GM19023 (cell line): ENCODE data around the gene JPH3.
"Not testable (repeated sequence)": the region's sequence is repeated elsewhere in the genome, so short reads cannot be mapped to it uniquely, and the experiment has no call there.

ENCODE experiments used
- ATAC-seq: cut with Tn5 transposase; IDR thresholded peaks from one replicate; pipeline ENCODE4 v1.9.1; 2021; ENCODE audit warnings: mild to moderate bottlenecking, moderate library complexity; ENCODE audit not compliant: unreplicated experiment

Gene JPH3

GRCh38 chr16:87572959-87573358 lies 29.3 kb upstream of the JPH3 start:
- ATAC-seq, result no peak

DNA sequence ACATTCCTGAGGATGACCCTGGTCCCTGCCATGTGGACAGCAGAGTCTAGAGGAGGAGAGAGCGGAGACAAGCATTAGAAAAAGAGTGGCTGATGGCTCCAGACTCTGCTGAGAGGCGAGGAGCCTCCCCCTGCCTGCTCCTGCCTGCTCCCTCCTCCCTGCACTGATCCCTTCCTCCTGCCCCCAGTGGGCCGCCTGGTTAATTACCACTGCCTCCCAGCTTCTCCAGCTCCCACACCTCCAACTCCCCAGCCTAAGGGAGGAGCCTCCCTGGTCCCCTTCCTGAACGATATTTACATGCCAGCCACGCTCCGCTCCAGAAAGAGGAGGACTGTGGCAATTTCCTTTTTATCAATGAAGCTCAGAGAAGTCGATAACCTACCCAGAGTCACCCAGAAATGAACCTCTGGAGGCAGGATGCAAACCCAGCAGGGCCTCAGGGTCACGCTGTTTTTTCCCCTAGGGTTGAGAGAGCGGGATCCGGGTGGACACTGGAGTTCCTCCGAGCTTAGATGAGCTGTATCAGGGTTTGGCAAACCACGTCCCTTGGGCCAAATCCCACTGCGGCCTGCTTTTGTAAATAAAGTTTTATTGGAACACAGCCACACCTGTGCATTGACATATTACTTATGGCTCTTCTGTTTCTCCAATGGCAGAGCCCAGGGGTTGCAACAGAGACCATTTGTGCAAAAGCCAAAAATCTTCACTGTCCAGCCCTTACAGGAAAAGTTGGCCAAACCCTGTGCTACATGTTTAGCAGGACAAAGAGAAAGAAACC lies 27.1 kb upstream of the JPH3 start:
- no peak for ATAC-seq

DNA sequence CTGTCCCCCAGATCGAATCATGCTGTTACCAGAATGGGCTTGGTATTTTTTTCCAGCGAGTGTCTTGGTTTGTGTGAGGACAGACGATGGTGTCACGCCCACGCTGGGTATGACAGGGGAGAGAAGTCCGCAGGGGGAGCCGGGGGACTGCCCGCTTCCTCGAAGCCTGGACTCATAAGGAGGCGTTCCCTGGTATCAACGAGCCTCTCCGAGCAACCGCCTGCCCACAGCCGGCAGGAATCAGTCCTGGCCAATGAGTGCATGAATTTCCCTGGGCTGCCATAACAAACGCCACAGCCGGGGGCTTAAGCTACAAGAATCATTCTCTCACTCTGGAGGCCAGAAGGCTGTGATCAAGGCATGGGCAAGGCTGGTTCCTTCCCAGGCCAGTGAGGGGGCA lies 26.1 kb upstream of the JPH3 start:
- ATAC-seq, result no peak

GRCh38 chr16:87578142-87578930 lies 24.0 kb upstream of the JPH3 start:
- ATAC-seq, result not testable (repeated sequence)

GRCh38 chr16:87579691-87580090 lies 22.6 kb upstream of the JPH3 start:
- no peak for ATAC-seq

- ATAC-seq, result no peak
Observed at GRCh38 chr16:87580855-87581261, 21.4 kb upstream of the JPH3 start.

- ATAC-seq, result no peak
Observed at GRCh38 chr16:87581857-87582215, 20.5 kb upstream of the JPH3 start.

GRCh38 chr16:87582216-87582965 lies 19.9 kb upstream of the JPH3 start:
- no peak for ATAC-seq

GRCh38 chr16:87582966-87583325 lies 19.4 kb upstream of the JPH3 start:
- no peak for ATAC-seq

DNA sequence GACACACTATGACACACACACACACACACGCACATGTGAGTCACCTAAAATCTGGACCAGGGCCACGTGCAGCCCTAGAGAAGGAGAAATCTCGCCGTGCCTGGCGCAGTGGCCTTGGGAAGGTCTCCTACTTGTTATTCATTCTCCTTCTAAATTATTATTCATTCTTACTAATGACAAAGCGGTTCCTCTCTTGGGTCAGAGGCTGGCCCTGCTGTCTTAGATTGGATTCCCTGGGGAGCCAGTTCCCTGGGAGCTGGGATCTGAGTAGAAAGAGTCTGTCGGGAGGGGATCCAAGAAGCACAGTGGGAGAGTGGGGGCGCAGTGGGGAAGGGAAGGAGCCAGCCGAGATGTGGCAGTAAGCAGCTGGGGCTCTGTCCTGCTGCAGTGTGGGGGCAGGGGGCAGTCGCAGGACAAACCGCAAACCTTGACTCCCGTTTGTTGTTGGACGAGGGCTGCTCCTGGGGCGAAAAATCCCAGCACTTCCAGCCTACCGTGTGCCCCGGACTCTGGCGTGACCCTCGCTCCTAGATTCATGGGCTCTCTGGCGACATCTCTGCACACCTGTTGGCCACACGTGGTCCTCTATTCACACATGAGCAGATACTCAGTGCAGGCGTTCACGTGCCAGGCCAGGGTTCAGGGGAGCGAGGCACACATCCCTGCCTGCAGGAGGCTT lies 18.7 kb upstream of the JPH3 start:
- no peak for ATAC-seq

DNA sequence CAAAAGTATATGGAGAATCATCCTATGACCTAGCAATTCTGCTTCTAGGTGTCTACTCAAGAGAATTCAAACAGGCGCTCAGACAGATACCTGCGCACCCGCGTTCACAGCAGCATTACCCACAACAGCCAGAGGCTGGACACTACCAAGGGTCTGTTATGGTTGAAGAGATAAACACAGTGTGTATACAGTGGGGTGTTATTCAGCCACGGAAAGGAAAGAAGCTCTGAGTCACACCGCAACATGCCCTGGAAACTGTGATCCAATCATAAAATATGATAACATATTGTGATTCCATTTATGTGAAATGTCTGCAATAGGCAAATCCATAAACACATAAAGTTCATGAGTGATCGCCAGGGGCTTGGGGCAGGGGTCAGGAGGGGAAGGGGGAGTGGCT lies 18.0 kb upstream of the JPH3 start:
- no peak for ATAC-seq

- ATAC-seq, result no peak
Observed at GRCh38 chr16:87584975-87585374, 17.3 kb upstream of the JPH3 start.

DNA sequence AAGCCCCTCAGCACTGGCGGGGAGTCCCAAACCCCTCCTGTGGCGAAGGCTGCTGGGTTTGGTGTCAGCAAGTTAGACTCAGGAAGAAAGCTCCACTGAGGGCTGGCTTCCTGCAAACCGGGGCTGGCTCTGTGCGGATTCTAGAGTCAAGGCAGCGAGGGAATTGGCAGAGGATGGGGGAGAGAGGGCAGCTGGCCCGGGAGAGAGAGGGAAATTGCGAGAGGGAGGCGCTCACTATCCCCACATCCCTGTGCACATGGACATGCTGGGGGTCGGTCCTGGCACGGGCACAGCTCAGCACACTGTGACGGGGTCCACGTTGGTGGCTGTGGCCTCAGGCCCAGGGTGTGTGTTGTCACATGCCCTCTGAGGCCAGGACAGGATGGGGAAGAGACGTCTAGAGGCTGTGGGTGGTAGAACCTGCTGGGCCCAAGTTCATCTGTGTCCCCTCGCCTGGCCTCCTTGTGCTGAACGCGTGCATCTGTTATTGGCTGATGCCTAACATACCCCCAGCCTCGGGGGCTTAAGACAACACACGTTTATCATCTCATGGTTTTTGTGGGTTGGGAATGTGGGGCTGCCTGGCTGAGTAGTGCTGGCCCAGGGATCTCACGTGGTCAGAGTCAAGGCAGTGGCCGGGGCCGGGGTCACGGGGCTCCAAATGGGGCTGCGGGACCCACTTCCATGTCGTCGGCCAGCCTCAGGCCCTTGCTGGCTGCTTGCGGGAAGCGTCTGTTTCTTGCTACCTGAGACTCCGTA lies 16.7 kb upstream of the JPH3 start:
- no peak for ATAC-seq

DNA sequence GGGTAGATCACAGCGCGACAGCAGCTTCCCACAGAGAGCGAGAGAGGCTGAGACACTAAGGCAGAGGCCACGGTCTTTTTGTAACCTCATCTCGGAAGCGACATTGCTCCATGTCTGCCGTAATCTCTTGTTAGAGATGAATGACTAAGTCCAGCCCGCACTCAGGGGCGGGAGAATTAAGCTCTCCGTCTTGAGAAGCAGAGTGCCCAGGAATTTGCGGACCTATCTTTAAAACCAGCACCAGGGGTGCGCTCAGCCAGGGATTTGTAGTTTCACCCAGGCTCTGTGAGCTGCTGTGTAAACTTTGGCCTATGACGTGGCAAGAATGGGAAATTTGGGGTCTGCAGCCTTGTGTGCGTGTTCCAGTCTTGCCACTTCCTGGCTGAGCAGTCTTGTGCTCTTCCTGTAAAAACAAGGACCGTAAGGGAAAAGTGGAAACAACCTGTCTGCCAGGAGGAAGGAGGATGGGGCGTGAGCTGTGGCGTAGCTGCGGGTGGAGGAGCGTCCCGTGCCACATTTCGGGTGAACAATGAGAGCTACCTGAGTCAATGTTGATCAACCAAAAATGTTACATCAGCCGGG lies 16.0 kb upstream of the JPH3 start:
- ATAC-seq, result no peak

DNA sequence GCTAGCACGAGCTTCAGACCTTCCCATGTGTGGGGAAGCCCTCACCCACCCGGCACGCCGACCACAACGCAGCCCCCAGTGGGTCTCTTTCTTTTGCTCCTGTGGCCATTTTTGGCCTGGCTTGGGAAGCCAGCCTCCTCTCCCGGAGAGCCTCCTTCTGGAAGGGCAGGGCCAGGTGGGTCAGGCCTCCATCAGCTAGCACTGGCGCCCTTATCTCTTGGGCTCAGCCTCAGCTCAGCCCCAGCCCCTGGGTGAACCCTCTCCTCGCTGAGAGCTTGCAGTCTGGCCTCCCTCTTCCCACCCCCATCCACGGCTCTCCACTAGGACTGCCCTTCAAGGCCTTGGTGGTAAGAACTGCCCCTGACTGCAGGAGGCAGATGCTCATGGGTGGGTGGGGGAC lies 14.7 kb upstream of the JPH3 start:
- ATAC-seq, result no peak

DNA sequence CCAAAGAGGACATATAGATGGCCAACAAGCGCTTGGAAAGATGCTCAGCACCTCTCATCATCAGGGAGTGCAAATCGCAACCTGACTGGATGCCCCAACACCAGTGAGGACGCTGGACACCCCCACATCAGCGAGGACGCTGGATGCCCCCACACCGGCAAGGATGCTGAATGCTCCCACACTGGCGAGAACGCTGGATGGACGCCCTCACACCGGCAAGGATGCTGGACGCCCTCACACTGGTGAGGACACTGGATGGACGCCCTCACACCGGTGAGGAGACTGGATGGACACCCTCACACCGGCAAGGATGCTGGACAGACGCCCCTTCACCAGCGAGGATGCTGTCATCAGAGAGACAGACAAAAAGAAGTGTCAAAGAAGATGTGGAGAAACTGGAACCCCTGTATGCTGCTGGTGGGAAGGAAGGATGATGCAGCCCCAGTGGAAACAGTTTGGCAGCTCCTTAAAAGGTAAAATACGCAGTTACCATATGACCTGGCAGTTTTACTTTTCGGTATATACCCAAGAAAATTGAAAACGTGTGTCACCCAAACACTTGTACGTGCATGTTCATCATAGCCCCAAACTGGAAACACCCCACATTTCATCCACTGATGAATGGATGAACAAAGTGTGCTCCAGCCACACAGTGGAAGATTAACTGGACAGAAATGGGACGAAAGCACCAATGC lies 10.1 kb upstream of the JPH3 start:
- ATAC-seq, result no peak

DNA sequence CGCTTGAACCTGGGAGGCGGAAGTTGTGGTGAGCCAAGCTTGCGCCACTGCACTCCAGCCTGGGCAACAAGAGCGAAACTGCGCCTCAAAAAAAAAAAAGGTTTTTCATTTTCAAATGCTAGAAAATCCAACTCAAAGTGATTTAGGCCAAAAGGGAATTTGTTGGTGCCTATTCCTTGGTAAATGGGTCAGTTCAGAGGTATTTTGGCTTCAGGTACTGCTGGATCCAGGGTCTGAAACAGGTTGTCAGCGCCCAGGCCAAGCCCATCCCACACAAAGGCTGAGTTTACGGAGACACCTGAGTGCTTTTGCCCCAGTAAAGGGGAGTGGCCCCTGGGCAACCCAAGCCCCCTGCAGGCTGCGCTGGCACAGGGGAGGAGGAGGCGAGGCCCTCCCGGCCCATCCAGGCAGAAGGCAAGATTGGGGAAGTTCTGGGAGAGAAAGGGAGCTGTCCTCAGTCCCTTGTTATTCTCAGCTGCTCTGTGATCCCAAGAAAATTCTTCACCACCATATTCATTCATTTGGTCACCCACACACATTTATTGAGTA lies 8.5 kb upstream of the JPH3 start:
- no peak for ATAC-seq

DNA sequence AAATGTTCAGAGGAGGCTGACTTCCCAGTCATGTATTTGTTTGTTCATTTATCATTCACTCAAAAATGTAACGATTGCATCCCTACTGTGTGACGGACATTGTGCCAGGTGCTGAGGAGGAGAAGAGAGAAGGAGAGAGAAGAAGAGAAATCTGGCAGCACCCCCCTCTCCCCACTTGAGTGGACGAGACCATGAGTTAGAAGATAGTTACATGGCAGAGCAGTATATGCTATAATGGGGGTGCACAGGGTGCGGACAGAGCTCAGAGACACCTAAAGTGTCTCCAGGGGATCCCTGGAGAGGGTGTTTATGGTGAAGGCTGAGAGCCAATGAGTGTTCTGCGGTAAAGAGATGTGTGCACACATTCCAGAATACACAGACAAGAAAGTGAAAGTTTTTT lies 6.6 kb upstream of the JPH3 start:
- no peak for ATAC-seq

DNA sequence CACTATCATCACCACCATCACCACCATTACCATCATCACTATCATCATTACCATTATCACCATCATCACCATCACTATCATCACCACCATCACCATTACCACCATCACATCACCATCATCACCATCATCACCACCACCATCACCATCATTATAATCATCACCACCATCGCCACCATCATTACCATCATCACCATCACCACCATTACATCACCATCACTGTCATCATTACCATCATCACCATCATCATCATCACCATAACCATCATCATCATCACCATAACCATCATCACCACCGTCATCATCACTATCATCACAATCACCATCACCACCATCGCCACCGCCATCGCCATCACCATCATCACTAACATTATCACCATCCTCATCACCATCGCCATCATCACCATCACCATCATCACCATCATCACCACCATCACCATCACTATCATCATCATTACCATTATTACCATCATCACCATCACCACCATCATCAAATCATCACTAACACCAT lies 4.9 kb upstream of the JPH3 start:
- ATAC-seq, result no peak
